Measurements from ENCODE around the gene MIA2.
"Not testable (repeated sequence)": the region's sequence is repeated elsewhere in the genome, so short reads cannot be mapped to it uniquely, and the experiment has no call there.

Gene MIA2

GRCh38 chr14:39315859-39316444 lies 82.2 kb downstream of the MIA2 start:
- Histone ChIP-seq H3K27ac (ENCODE audit: low read length) (no peak overlapping the region), H3K36me3 (ENCODE audit: control insufficient read depth in 1 of 2, insufficient read depth in 2 of 2, low read length in 2 of 2) (peaks cover 9 to 18% of the 10 kb centered on the region in 2 donors), H3K27me3 (ENCODE audit: low read depth, low read length) (no peaks in the 10 kb centered on the region), H3K9me3 (ENCODE audit: control insufficient read depth in 1 of 2, low read length in 2 of 2) (no peaks in the 10 kb centered on the region), H3K4me3 (ENCODE audit: low read depth in 1 of 2, low read length in 2 of 2) (no peak overlapping the region), H3K4me1 (ENCODE audit: control insufficient read depth in 1 of 2, insufficient read depth in 2 of 2, low read length in 2 of 2) (no peaks in the 10 kb centered on the region)

- no peaks in the 10 kb centered on the region for H3K4me1 ChIP-seq (ENCODE audit: control insufficient read depth in 1 of 2, insufficient read depth in 2 of 2, low read length in 2 of 2)
- H3K36me3 ChIP-seq (ENCODE audit: control insufficient read depth in 1 of 2, insufficient read depth in 2 of 2, low read length in 2 of 2), result peaks cover 12 to 18% of the 10 kb centered on the region in 2 donors
- H3K9me3 ChIP-seq (ENCODE audit: control insufficient read depth in 1 of 2, low read length in 2 of 2), result no peaks in the 10 kb centered on the region
- H3K27ac ChIP-seq (ENCODE audit: low read length), result no peak overlapping the region
- no peaks in the 10 kb centered on the region for H3K27me3 ChIP-seq (ENCODE audit: low read depth, low read length)
- H3K4me3 ChIP-seq (ENCODE audit: low read depth in 1 of 2, low read length in 2 of 2), result no peak overlapping the region
Measured at GRCh38 chr14:39316830-39317553, 83.3 kb downstream of the MIA2 start.

- no peaks in the 10 kb centered on the region for H3K27me3 ChIP-seq (ENCODE audit: low read depth, low read length)
- no peaks in the 10 kb centered on the region for H3K9me3 ChIP-seq (ENCODE audit: control insufficient read depth in 1 of 2, low read length in 2 of 2)
- no peak overlapping the region for H3K4me3 ChIP-seq (ENCODE audit: low read depth in 1 of 2, low read length in 2 of 2)
- no peaks in the 10 kb centered on the region for H3K4me1 ChIP-seq (ENCODE audit: control insufficient read depth in 1 of 2, insufficient read depth in 2 of 2, low read length in 2 of 2)
- H3K36me3 ChIP-seq (ENCODE audit: control insufficient read depth in 1 of 2, insufficient read depth in 2 of 2, low read length in 2 of 2), result peaks cover 12 to 18% of the 10 kb centered on the region in 2 donors
- no peak overlapping the region for H3K27ac ChIP-seq (ENCODE audit: low read length)
Measured at GRCh38 chr14:39318574-39318973, 84.9 kb downstream of the MIA2 start.

GRCh38 chr14:39319381-39319780 lies 85.7 kb downstream of the MIA2 start:
- peaks cover 12 to 18% of the 10 kb centered on the region in 2 donors for H3K36me3 ChIP-seq (ENCODE audit: control insufficient read depth in 1 of 2, insufficient read depth in 2 of 2, low read length in 2 of 2)
- no peak overlapping the region for H3K4me3 ChIP-seq (ENCODE audit: low read depth in 1 of 2, low read length in 2 of 2)
- H3K4me1 ChIP-seq (ENCODE audit: control insufficient read depth in 1 of 2, insufficient read depth in 2 of 2, low read length in 2 of 2), result no peaks in the 10 kb centered on the region
- no peaks in the 10 kb centered on the region for H3K9me3 ChIP-seq (ENCODE audit: control insufficient read depth in 1 of 2, low read length in 2 of 2)
- H3K27me3 ChIP-seq (ENCODE audit: low read depth, low read length), result no peaks in the 10 kb centered on the region
- no peak overlapping the region for H3K27ac ChIP-seq (ENCODE audit: low read length)

- Histone ChIP-seq H3K27ac (ENCODE audit: low read length) (no peak overlapping the region), H3K27me3 (ENCODE audit: low read depth, low read length) (no peaks in the 10 kb centered on the region), H3K4me3 (ENCODE audit: low read depth in 1 of 2, low read length in 2 of 2) (no peak overlapping the region), H3K9me3 (ENCODE audit: control insufficient read depth in 1 of 2, low read length in 2 of 2) (no peaks in the 10 kb centered on the region), H3K36me3 (ENCODE audit: control insufficient read depth in 1 of 2, insufficient read depth in 2 of 2, low read length in 2 of 2) (peaks cover 12 to 18% of the 10 kb centered on the region in 2 donors), H3K4me1 (ENCODE audit: control insufficient read depth in 1 of 2, insufficient read depth in 2 of 2, low read length in 2 of 2) (no peaks in the 10 kb centered on the region)
Measured at GRCh38 chr14:39320318-39320717, 86.6 kb downstream of the MIA2 start.

GRCh38 chr14:39322807-39323206 lies 89.1 kb downstream of the MIA2 start:
- Histone ChIP-seq H3K4me1 (ENCODE audit: control insufficient read depth in 1 of 2, insufficient read depth in 2 of 2, low read length in 2 of 2) (no peaks in the 10 kb centered on the region), H3K36me3 (ENCODE audit: control insufficient read depth in 1 of 2, insufficient read depth in 2 of 2, low read length in 2 of 2) (peaks cover 15 to 20% of the 10 kb centered on the region in 2 donors), H3K27ac (ENCODE audit: low read length) (no peak overlapping the region), H3K4me3 (ENCODE audit: low read depth in 1 of 2, low read length in 2 of 2) (no peak overlapping the region), H3K9me3 (ENCODE audit: control insufficient read depth in 1 of 2, low read length in 2 of 2) (no peaks in the 10 kb centered on the region), H3K27me3 (ENCODE audit: low read depth, low read length) (no peaks in the 10 kb centered on the region)

- Histone ChIP-seq H3K9me3 (ENCODE audit: control insufficient read depth in 1 of 2, low read length in 2 of 2) (peaks cover 0 to 3% of the 10 kb centered on the region in 2 donors), H3K27me3 (ENCODE audit: low read depth, low read length) (no peaks in the 10 kb centered on the region), H3K36me3 (ENCODE audit: control insufficient read depth in 1 of 2, insufficient read depth in 2 of 2, low read length in 2 of 2) (peaks cover 10 to 15% of the 10 kb centered on the region in 2 donors), H3K4me1 (ENCODE audit: control insufficient read depth in 1 of 2, insufficient read depth in 2 of 2, low read length in 2 of 2) (no peaks in the 10 kb centered on the region), H3K27ac (ENCODE audit: low read length) (no peak overlapping the region), H3K4me3 (ENCODE audit: low read depth in 1 of 2, low read length in 2 of 2) (no peak overlapping the region)
Measured at GRCh38 chr14:39324097-39324496, 90.4 kb downstream of the MIA2 start.

- Histone ChIP-seq H3K4me3 (ENCODE audit: low read depth in 1 of 2, low read length in 2 of 2) (no peak overlapping the region), H3K4me1 (ENCODE audit: control insufficient read depth in 1 of 2, insufficient read depth in 2 of 2, low read length in 2 of 2) (no peaks in the 10 kb centered on the region), H3K27ac (ENCODE audit: low read length) (no peak overlapping the region), H3K27me3 (ENCODE audit: low read depth, low read length) (no peaks in the 10 kb centered on the region), H3K9me3 (ENCODE audit: control insufficient read depth in 1 of 2, low read length in 2 of 2) (no peaks in the 10 kb centered on the region), H3K36me3 (ENCODE audit: control insufficient read depth in 1 of 2, insufficient read depth in 2 of 2, low read length in 2 of 2) (peaks cover 14 to 20% of the 10 kb centered on the region in 2 donors)
Measured at GRCh38 chr14:39339003-39339402, 105.3 kb downstream of the MIA2 start.

- not testable (repeated sequence) for H3K27me3 ChIP-seq (ENCODE audit: low read depth, low read length)
Measured at GRCh38 chr14:39341126-39341525, 107.4 kb downstream of the MIA2 start.

GRCh38 chr14:39342768-39343167 lies 109.1 kb downstream of the MIA2 start:
- H3K27me3 ChIP-seq (ENCODE audit: low read depth, low read length), result no peaks in the 10 kb centered on the region
- H3K36me3 ChIP-seq (ENCODE audit: control insufficient read depth in 1 of 2, insufficient read depth in 2 of 2, low read length in 2 of 2), result peaks cover 10 to 26% of the 10 kb centered on the region in 2 donors
- H3K4me1 ChIP-seq (ENCODE audit: control insufficient read depth in 1 of 2, insufficient read depth in 2 of 2, low read length in 2 of 2), result no peaks in the 10 kb centered on the region
- H3K4me3 ChIP-seq (ENCODE audit: low read depth in 1 of 2, low read length in 2 of 2), result no peak overlapping the region
- H3K9me3 ChIP-seq (ENCODE audit: control insufficient read depth in 1 of 2, low read length in 2 of 2), result no peaks in the 10 kb centered on the region
- H3K27ac ChIP-seq (ENCODE audit: low read length), result no peak overlapping the region

More at GRCh38 chr14:39341126-39341525, 107.4 kb downstream of the MIA2 start:
- not testable (repeated sequence) for H3K4me1 ChIP-seq (ENCODE audit: control insufficient read depth in 1 of 2, insufficient read depth in 2 of 2, low read length in 2 of 2); H3K9me3 ChIP-seq (ENCODE audit: control insufficient read depth in 1 of 2, low read length in 2 of 2); H3K27ac ChIP-seq (ENCODE audit: low read length); H3K4me3 ChIP-seq (ENCODE audit: low read depth in 1 of 2, low read length in 2 of 2)
- H3K36me3 ChIP-seq (ENCODE audit: control insufficient read depth in 1 of 2, insufficient read depth in 2 of 2, low read length in 2 of 2), result peaks cover 13 to 25% of the 10 kb centered on the region in 2 donors

- H3K9me3 ChIP-seq (ENCODE audit: control insufficient read depth in 1 of 2, low read length in 2 of 2), result no peaks in the 10 kb centered on the region
- peaks cover 8 to 28% of the 10 kb centered on the region in 2 donors for H3K36me3 ChIP-seq (ENCODE audit: control insufficient read depth in 1 of 2, insufficient read depth in 2 of 2, low read length in 2 of 2)
- no peak overlapping the region for H3K4me3 ChIP-seq (ENCODE audit: low read depth in 1 of 2, low read length in 2 of 2)
- H3K27ac ChIP-seq (ENCODE audit: low read length), result no peak overlapping the region
- H3K4me1 ChIP-seq (ENCODE audit: control insufficient read depth in 1 of 2, insufficient read depth in 2 of 2, low read length in 2 of 2), result no peaks in the 10 kb centered on the region
- no peaks in the 10 kb centered on the region for H3K27me3 ChIP-seq (ENCODE audit: low read depth, low read length)
Measured at GRCh38 chr14:39343614-39344013, 109.9 kb downstream of the MIA2 start.

All from muscle layer of duodenum (tissue), 2 donors.